Measurements from ENCODE around the gene KCNH2.

DNA sequence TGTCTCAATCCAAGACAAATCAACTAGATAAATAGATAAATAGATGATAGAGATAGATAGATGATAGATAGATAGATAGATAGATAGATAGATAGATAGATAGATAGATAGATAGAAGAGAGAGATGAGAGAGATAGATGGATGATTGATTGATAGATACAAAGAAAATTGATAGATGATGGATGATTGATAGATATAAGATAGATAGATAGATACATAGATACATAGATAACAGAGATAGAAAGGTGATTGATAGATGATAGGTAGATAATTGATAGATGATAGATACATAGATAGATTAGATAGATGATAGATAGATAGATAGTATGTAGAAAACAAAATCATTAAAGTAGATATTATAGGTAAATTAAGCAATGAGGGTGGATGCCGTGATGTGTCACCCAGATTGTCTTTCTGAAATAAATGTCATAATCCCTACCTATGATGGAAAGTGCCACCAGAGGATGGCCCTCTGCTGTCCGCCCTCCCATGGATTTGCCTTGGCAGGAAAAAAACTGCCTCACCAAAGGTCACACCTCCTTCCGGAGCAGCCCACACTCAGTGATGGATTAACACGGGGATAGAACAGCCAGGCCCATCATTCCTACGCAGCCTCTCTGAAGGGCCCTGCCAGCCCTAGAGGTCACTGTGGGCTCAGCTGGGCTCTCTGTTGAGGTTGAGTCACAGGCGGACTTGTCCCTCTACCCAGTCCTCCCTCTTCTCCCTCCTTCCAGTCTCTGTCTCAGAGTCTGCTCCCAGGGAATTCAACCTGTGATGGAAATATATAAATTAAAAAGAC is 50.8 kb downstream of the KCNH2 start:
- TF ChIP-seq ZNF184 (tag by site-specific recombination; IDR thresholded peaks at IDR 0.05) = no peak
- TF ChIP-seq, protein P1, sequence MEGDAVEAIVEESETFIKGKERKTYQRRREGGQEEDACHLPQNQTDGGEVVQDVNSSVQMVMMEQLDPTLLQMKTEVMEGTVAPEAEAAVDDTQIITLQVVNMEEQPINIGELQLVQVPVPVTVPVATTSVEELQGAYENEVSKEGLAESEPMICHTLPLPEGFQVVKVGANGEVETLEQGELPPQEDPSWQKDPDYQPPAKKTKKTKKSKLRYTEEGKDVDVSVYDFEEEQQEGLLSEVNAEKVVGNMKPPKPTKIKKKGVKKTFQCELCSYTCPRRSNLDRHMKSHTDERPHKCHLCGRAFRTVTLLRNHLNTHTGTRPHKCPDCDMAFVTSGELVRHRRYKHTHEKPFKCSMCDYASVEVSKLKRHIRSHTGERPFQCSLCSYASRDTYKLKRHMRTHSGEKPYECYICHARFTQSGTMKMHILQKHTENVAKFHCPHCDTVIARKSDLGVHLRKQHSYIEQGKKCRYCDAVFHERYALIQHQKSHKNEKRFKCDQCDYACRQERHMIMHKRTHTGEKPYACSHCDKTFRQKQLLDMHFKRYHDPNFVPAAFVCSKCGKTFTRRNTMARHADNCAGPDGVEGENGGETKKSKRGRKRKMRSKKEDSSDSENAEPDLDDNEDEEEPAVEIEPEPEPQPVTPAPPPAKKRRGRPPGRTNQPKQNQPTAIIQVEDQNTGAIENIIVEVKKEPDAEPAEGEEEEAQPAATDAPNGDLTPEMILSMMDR (tag by site-specific recombination; IDR thresholded peaks at IDR 0.05) = no peak
- no peak for TF ChIP-seq ZNF404 (tag by site-specific recombination; IDR thresholded peaks at IDR 0.05)
- no peak for TF ChIP-seq ZNF37A (tag by site-specific recombination; IDR thresholded peaks at IDR 0.05)
- no peak for TF ChIP-seq ZNF302 (tag by site-specific recombination; IDR thresholded peaks at IDR 0.05; ENCODE audit: low read depth)
- TF ChIP-seq, protein P2, sequence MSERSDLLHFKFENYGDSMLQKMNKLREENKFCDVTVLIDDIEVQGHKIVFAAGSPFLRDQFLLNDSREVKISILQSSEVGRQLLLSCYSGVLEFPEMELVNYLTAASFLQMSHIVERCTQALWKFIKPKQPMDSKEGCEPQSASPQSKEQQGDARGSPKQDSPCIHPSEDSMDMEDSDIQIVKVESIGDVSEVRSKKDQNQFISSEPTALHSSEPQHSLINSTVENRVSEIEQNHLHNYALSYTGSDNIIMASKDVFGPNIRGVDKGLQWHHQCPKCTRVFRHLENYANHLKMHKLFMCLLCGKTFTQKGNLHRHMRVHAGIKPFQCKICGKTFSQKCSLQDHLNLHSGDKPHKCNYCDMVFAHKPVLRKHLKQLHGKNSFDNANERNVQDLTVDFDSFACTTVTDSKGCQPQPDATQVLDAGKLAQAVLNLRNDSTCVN (tag by site-specific recombination; optimal IDR thresholded peaks at IDR 0.05) = no peak
- no peak for TF ChIP-seq ZNF155 (tag by site-specific recombination; IDR thresholded peaks at IDR 0.05)
- no peak for TF ChIP-seq TCF7L2 (IDR thresholded peaks at IDR 0.05; ENCODE audit: borderline replicate concordance, low read depth, low read length)
- no peak for TF ChIP-seq MYNN (tag by site-specific recombination; IDR thresholded peaks at IDR 0.05; ENCODE audit: borderline replicate concordance)
- no peak for TF ChIP-seq ZNF354C (tag by site-specific recombination; IDR thresholded peaks at IDR 0.05; ENCODE audit: borderline replicate concordance, low read depth)
- TF ChIP-seq ZNF830 (tag by site-specific recombination; IDR thresholded peaks at IDR 0.05; ENCODE audit: low read depth) = no peak
- TF ChIP-seq ZSCAN30 (tag by site-specific recombination; IDR thresholded peaks at IDR 0.05) = no peak

Measured in HEK293 (cell line).